MV-4-11 (cell line): ENCODE data around the gene ASAP2.
A peak's percentile ranks its signal among the peaks of the same experiment; 100 is the strongest.

Source experiments
- DNase-seq: peaks from one replicate; lab custom pipeline; 2025; lab: John Stamatoyannopoulos, UW

Gene ASAP2

DNA sequence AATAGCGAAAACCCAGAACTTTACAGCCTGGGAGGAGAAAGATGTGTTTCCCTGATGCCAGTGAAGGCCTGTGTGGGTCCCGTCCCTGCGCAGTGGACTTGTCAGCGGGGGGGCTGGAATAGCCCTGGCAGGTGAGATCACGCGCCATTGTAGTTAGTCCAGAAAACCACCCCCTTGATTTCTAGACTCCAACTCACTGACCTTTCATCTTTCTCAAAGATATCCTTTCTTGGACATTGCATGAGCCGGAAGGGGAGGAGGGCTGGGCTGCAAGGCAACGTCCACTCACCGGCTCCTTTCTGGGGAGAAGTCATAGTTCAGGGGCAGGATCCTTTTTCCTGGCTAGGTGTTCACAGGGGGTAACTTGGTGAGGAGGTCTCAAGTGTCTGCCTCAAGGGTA, 22.3 kb upstream of the ASAP2 start:
- DNase-seq: no peak

DNA sequence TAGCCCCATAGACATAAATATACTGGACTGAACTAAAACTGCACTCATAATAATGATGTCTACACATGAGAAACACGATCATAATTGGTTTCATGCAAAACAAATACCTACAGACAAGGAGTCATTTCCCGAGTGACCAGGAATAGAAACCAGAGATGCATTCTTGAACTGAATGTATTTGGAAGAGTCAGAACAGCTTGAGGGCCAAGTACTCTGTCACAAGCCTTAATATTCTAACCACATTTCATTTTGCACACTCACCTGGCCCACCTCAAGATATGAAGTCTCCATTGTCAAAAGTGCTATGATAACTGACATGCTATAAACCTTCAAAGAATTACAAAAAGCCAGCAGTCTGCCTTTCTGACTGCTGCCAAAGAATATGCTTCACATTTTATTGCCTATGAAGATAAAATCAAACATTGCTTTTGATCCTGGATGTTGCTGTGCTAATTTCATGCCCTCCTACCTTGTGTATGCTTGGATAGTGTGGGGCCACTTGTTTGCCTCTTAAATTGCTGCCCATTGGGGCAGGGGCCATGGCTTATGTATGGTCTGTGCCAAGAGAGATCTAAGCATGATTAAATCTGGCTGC, 18.9 kb upstream of the ASAP2 start:
- DNase-seq: no peak

DNA sequence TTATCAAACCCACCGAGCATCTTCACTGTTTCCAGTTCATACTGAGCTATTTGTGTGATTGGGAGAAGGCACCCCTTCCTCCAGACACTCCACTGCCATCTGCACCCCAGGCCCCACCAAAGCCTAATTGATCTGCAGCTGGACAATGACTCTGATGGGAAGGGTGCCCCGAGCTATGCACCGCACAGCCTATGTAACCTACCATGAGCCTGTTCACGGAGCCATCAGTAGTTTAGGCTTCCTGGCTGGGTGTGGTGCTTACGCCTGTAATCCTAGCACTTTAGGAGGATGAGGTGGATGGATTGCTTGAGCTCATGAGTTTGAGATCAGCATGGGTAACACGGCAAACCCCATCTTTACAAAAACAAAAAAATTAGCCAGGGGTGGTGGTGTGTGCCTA, 17.8 kb upstream of the ASAP2 start:
- no peak for DNase-seq

DNA sequence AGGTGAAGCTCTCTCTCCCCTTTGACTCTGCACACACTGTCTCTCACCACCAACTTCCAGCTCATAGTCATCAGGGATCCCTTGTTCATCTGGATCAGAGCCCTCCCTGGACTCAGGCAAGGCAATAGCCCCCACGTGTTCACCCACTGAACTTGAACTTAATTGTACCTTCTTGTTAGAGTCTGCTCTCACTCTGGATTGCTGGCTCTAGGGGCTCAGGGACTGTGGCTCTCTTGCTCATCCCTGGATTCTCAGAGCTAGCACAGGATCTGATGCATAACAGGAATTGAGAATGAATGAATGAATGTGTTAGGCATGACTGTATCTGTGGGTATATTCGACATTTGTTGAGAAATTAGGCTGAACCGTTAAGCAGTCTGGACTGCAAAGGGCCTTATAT, 16.7 kb upstream of the ASAP2 start:
- DNase-seq: peak; percentile 20

DNA sequence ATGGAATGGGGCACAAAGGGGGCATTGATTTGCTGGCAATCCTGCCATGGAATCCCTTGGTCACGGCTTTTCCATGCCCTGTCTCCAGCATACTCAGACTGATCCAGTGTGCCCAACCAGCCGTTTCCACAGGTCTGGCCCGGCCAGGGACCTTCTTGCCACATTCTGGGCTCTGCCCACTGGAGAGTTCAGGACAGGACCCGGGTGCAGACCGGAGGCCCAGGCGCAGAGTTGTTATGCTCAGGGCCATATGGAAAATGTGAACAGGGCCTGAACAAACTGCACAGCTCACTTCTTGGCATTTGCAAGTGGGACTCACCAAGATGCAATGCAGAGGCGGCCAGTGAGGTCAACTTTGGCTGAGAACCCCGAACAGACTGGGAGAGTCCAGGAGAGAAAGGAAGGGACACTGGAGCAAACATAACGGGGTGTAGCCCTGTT, 15.6 kb upstream of the ASAP2 start:
- peak; percentile 10 for DNase-seq

DNA sequence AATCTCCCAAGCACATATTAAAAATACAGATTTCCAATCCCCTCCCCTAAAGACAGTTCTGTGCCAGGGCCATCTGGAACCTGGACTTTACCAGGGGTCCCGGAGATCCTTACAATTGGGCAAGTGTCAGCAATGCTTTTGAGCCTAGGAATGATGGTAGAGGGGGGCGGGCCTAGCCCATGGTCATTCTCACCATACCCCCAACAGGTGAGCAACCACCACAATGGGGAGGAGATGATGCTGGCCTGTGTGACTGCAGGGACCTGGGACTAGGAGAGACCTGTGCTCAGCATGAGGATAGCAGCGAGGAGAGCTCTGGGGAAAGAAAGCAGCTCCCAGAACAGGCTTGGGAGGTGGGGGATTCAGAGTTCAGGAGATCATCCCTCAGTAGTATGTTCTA, 13.9 kb upstream of the ASAP2 start:
- DNase-seq: no peak

DNA sequence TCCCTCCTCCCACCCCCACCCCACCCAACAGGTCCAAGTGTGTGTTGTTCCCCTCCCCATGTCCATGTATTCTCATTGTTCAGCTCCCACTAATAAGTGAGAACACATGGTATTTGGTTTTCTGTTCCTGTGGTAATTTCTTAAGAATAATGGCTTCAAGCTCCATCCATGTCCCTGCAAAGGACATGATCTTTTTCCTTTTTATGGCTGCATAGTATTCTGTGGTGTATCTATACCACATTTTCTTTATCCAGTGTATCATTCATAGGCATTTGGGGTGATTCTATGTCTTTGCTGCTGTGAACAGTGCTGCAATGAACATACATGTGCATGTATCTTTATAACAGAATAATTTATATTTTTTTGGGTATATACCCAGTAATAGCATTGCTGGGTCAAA, 12.3 kb upstream of the ASAP2 start:
- DNase-seq: no peak

DNA sequence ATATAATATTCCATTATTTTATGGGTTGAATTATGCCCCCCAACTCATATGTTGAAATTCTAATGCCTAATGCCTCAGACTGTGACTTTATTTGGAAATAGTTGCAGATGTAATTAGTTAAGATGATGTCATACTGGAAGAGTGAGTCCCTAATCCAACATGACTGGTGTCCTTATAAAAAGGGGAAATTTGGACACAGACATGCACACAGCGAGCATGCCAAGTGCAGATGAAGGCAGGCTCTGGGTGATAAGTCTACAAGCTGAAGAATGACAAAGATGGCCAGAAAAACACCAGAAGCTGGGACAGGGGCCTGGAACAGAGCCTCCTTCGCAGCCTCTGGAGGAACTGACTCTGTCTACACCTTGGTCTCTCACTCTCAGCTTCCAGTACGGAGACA, 10.0 kb upstream of the ASAP2 start:
- DNase-seq: peak; percentile 15

DNA sequence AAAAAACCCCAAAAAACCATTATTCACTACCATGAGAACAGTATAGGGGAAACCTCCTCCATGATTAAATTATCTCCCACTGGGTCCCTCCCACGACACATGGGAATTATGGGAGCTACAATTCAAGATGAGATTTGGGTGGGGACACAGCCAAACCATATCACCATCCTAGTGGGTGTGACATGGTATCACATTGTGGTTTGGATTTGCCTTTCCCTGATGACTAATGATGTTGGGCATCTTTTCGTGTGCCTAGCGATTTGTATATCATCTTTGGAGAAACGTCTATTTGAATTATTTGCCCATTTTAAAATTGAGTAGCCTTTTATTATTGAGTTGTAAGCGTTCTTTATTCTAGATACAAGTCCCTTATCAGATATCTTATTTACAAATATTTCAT, 8.7 kb upstream of the ASAP2 start:
- no peak for DNase-seq

DNA sequence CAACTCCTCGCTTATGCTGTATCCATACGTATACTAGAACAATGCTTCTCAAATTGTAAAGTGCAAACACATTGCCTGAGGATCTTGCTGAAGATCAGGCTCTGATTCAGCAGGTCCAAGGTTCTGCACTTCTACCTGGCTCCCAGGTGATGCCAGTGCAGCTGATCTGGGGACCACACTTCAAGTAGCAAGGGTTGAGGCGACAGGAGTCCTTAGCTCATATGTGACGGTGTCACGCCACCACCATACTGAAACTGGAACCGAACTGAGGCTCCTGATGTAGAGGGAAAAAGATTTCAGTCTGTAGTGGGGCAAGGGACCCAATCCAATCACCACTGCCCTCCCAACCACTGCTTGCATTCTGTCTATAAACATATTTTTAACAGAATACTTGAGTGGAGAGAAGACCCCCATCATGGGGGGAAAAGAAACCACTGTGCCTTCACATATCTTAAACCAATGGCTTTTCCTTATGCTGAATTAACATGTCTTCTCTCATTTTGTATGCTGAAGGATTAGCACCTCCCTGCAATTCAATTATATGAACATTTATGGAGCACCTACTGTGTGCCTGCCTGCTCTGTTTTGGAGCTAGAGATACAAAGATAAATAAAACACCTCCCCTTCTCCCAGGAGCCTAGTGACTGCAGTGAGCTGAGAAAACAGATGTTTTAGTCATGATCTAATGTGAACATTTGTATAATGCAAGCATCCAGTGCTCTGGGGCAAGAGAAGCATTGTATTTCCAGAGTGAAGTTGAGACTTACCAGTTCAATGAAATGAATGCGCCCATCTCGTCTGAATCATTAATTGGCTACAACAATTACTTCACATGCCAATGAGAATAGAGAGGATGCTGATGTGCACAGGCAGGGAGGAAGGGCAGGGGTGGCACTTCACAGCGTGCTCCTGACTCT, 6.6 kb upstream of the ASAP2 start:
- no peak for DNase-seq

DNA sequence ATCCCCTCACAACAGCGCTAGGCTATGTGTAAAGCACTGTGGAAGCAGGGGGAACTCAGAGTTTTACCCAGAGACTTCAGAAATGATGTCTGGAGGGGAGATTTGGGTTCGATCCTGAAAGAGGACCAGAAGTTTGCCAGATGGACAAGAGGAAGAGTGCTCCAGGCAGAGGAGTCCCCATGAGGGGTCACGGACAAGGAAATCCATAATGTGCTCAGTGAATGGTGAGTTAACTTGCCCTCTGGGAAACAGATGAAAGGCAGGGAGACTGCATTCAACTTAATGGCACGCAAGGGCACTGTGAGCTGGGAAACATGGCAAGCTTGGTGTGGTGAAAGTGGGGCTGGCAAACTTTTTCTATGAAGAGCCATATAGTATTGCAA, 6.0 kb upstream of the ASAP2 start:
- DNase-seq: no peak

DNA sequence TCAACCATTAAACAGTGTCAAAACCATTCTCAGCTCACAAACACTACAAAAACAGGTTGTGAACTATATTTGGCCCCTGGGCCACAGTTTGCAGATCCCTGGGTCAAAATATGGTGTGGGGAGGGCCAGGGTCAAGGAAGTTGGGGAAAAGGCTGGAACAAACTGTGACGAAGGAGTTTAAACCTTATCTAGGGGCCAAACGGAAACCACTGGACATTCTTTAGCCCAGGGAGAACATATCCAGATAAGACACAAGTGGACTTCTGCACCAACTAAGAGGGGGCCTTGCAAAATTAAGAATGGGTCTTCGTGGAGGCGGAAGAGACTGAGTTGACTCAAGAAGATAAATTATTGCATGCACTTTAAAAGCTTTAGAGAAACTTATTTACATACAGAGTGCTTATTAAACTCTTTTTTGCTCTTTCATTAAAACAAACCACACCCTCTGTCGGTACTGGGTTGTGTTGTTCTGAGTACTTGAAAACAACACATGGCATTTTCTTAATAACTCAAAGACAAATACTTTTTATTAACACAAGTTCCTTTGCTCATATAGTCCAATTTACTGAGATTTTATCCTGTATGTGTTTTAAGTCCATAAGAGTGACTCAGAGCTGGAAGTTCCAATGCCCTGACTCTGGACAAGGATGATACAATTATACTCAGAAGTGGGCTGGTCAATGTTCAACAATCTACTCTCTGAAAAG, 5.3 kb upstream of the ASAP2 start:
- no peak for DNase-seq

DNA sequence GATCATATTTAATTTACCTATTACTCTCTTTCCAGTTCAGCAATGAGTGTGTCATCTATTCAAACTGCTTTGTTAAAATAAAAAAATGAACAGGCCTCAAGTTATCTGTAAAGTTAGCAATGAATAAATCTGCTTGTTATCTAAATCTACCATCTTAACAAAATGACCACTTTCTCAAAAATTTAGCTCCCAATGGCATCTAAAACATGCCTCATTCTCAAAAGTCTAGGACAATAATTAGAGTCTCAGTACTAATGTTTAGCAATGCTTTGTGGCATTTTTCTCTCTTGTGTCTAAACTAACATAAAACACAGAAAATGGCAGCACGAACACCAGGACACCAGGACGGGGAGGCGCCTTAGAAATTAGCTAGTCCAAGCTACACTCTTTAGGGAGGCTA, 3.6 kb upstream of the ASAP2 start:
- DNase-seq: no peak

DNA sequence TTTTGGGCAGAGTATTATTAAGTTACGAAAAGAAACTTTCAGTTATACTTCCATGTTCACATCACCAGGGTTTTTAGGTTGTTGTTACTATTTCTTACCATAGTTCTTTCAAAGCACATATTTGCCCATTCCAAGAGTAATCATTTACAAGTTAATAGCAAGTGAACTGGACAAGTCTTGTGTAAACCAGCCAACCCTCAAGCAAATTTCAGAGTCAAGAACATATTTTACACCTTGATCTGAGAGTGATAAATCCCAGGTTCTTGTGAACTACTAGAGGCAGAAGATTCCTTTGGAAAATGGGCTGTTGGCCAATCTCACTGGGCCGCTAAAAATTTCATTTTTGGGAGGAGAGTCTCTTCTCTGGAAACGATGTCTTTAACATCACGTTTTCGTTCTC, 2.7 kb upstream of the ASAP2 start:
- DNase-seq: no peak

DNA sequence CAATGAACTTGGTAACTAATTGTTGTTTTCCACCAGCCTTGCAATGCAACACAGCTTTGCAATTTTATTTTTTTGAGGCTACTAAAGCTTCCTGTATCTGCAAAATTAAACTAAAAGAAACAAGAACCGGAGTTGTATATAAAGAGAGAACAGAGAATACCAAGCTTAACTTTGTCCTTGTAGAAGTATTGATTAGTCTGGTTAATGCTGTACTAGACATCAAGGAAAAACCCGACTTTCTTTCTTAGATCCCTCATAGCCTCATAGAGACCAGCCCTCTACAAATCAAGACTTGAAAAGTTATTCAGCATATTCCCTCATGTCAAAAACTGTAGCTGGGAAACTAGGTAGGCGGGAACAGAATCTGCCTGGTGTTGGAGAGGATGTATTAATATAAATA, 1.7 kb upstream of the ASAP2 start:
- DNase-seq: no peak

DNA sequence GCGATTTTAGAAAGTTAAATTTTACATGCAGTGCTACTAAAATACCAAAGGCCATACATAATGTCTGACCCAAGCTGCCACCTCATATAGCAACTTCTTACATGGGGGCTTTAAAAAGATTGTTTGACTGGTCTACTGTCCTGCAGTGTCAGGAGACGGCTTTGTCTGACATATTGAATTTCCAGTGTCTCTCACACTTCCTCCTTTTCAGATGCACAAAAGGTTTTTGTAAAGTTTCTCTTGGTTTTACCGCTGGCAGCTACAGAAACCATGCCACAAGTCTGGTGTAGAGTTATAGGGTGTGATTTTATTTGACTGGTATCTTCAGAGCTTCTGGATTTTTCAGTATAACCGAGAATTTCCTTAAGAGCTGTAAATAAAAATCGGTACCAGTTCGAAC, 1.1 kb upstream of the ASAP2 start:
- peak; percentile 46 for DNase-seq

DNA sequence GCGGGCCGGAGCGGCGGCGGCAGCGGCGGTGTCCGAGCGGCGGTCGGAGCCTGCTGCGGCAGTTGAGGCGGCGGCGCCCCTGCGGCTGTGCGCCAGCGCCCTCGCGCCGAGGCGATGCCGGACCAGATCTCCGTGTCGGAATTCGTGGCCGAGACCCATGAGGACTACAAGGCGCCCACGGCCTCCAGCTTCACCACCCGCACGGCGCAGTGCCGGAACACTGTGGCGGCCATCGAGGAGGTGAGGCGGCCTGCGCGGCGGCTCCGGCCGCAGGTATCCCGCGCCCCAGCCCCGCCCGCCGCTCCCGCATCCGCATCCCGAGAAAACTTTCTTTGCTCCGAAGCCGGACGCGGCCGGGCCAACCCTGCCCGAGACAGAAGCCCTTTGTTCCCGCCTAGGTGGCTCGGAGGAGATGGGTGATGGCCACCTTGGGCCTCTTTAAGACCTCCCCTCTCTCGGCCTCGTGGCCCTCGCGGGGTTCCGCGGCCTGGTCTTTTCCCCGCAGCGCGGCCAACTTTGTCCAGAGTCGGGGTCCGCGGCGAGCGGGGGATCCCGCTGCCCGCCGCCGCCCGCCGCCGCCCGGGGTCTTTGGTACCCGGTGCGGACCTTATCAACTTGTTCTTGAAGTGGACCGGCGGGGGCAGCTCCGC, 504 bp downstream of the ASAP2 start:
- no peak for DNase-seq

DNA sequence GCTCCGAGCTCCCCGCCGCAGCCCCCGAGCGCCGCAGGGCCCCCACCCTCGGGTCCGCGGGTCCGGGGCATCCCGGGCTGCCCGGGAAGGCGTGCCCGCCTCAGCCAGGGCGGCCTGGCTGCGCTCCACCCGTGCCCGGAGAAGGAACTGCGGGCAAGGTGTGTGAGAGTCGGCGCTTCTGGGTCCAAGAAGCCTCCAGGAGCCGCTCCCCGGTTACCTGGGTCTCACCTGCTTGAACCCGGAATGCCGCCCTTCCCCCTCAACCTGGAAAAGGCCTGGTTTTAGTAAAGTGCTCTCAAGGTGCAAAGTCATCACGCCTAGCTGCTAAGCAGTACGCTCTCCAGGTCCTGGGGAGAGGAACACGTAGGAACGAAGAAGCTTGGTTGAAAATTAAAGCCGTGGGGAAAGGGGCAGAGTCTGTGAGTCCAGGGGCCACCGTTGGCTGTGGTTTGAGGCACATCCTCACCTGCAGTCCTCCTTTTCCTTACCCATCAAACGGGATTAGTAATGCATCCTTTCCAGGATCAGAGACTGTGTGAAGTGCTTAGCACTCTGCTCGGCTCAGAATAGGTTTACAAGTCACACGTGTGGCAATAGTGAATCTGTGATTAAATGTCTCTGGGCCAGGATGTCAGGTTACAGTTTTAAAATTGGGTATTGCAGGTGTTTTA, 1.2 kb downstream of the ASAP2 start:
- DNase-seq: no peak

DNA sequence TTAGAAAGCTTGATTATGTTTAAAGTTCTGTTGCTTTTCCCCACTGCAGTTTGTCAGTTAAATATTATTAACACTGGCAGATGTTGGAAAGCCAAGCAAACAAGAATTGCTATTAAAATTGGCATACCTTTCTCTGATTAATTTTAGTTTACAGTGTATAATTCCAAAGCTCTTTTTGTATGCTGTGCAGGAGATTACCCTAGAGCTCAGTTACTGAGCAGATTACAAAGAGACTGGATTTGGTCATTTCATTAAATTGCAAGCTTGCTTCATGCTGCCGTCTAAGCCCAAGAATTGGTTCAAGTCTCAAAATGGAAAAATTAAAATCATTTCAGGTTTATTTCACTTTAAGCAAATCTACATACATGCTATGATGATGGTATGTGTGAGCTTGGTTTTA, 2.3 kb downstream of the ASAP2 start:
- no peak for DNase-seq

DNA sequence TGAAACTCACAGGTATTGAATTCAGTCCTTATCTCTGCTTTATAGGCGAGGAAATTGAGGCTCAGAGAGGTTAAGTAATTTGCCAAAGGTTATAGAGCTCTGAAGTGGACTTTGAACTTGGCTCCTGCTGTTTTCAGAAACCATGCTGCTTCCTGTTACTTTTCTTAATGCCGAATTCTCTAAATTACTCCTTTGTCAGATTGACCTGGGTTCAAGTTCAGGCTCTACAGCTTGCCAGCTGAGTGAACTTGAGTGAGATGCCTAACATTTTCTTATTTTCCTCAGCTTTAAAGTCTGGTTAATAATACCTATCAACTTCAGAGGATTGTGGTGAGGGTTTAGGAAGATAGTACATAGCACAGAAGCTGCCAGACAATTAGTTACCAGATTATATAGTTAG, 3.4 kb downstream of the ASAP2 start:
- no peak for DNase-seq

DNA sequence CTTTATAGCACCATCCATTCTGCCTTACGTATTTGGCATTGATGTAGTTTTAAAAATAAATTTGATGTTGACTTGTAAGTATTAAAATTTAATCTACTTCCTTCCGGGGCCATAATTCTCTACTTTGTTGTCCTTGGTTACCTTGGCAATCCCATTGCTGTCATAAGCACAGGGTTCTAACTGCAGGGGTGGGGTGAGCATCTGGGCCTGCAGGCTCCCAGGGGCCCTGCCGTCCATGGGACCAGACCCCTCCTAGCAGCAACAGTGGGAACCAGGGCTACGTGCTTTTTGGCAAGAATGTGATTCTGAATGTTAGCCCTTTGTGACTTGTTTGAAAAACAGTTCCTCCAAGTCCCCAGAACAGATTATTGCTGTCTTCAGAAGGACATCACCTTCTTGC, 4.9 kb downstream of the ASAP2 start:
- no peak for DNase-seq

DNA sequence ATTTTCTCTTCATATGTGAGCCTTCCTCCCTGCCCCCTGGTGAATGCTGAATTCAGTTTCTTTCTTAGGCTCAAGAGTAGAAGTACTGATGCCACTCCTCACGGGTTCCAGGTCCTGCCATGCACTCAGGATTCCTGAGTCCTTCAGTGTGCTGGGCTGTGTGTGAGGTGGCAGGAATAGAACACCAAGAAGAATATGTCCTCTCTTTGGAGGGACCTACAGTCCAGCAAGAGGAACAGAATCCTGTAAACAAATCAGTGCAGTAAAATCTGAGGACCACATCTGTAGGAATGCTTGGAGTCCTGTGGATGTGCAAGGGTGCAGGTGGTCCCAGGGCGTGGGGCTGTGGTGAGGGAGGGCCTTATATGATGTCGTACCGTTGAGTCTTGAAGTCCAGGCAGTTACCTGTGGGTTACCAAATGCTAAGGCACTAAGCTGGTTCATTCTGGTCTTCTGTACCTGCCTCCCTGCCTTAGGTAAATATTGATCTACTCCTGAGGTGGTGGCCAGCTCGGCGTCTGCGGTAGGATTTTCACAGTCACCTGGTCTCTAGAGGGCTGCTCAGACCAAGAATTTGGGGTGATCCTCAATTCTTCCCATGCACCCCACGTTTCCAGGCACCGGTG, 5.5 kb downstream of the ASAP2 start:
- DNase-seq: no peak
